Measurements from ENCODE around the gene BICRAL.

DNA sequence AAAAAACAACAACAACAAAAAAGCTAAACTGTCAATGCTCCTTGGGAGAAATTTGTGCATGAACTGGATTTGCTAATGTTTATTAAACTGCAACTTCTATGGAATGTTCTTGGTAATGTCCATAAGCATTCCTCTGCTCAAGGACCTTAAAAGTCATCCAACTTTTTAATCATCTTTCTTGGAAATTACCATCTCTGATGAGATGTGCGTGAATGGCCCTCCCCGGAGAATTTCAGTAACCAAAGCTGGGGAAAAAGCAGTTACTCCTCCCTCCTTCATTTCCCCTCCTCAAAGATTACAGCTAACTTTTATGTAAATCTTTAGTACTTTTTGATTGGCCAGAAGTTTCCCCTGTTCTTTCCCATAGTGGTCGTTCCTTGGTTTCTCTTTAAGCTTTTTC is 41.1 kb upstream of the BICRAL start:
- TF ChIP-seq, protein P1, sequence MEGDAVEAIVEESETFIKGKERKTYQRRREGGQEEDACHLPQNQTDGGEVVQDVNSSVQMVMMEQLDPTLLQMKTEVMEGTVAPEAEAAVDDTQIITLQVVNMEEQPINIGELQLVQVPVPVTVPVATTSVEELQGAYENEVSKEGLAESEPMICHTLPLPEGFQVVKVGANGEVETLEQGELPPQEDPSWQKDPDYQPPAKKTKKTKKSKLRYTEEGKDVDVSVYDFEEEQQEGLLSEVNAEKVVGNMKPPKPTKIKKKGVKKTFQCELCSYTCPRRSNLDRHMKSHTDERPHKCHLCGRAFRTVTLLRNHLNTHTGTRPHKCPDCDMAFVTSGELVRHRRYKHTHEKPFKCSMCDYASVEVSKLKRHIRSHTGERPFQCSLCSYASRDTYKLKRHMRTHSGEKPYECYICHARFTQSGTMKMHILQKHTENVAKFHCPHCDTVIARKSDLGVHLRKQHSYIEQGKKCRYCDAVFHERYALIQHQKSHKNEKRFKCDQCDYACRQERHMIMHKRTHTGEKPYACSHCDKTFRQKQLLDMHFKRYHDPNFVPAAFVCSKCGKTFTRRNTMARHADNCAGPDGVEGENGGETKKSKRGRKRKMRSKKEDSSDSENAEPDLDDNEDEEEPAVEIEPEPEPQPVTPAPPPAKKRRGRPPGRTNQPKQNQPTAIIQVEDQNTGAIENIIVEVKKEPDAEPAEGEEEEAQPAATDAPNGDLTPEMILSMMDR (IDR thresholded peaks at IDR 0.05; ENCODE audit: low read depth, low read length, poor library complexity, severe bottlenecking) = no peak
- TF ChIP-seq EZH2phosphoT487 (IDR thresholded peaks at IDR 0.05; ENCODE audit: borderline replicate concordance, low read length) = no peak
